Keratinocyte (primary cell): Measurements from ENCODE around the gene ZNF598. TPM values are rescaled to one million over a fixed set of nuclear protein-coding genes. Genes with fewer than 3 reads are reported as not detected.

Experiments used
- DNase-seq: peaks from one replicate; pipeline ENCODE4 v3.0.0-alpha.2; 2011; ENCODE audit warnings: low read depth, missing footprints, low spot score
- FAIRE-seq: peaks from 2 replicates; lab custom pipeline; 2011; peaks lifted over from hg19 to GRCh38; lab: Jason Lieb, UNC
- H2AFZ ChIP-seq: 2 replicates; pipeline ENCODE4 v1.6.0; 2012; ENCODE audit warnings: low read length, control low read depth, inconsistent platforms; ENCODE audit not compliant: control insufficient read depth
- H3K27ac ChIP-seq: 2 replicates; pipeline ENCODE4 v1.5.1; 2011; ENCODE audit warnings: low read length; ENCODE audit not compliant: control insufficient read depth, insufficient read depth
- H3K27me3 ChIP-seq: 3 replicates; pipeline ENCODE4 v1.6.0; 2011; ENCODE audit warnings: low read length; ENCODE audit not compliant: control insufficient read depth, insufficient read depth; ENCODE audit errors: extremely low read depth
- H3K36me3 ChIP-seq, 2 experiments: 2 replicates in 1 of 2; 3 replicates in 1 of 2; pipeline ENCODE4 v1.5.1; 2011; ENCODE audit warnings: low read length in 2 of 2, mild to moderate bottlenecking in 1 of 2; ENCODE audit not compliant: control insufficient read depth in 2 of 2, insufficient read depth in 2 of 2; ENCODE audit errors: extremely low read depth in 1 of 2
- H3K4me1 ChIP-seq: 3 replicates; pipeline ENCODE4 v1.5.1; 2011; ENCODE audit warnings: low read length; ENCODE audit not compliant: control insufficient read depth, insufficient read depth; ENCODE audit errors: extremely low read depth
- H3K4me2 ChIP-seq: 3 replicates; pipeline ENCODE4 v1.6.0; 2011; ENCODE audit warnings: low read depth, low read length; ENCODE audit not compliant: control insufficient read depth, insufficient read depth; ENCODE audit errors: extremely low read depth
- H3K4me3 ChIP-seq, 3 experiments: fragments of 200-600 bp in 1 of 3; sonication (generic) in 1 of 3; 2 replicates in 2 of 3; 3 replicates in 1 of 3; pipeline ENCODE4 v1.5.1; 2011 to 2016; ENCODE audit warnings: low read length in 3 of 3, mild to moderate bottlenecking in 3 of 3, control low read depth in 2 of 3, inconsistent platforms in 1 of 3, low read depth in 1 of 3, mixed read lengths in 1 of 3, mixed run types in 1 of 3, moderate library complexity in 1 of 3; ENCODE audit not compliant: control insufficient read depth in 2 of 3, insufficient read depth in 2 of 3; ENCODE audit errors: extremely low read depth in 1 of 3
- H3K79me2 ChIP-seq: 2 replicates; pipeline ENCODE4 v1.6.0; 2012; ENCODE audit warnings: low read length; ENCODE audit not compliant: control insufficient read depth, insufficient read depth
- H3K9ac ChIP-seq: 3 replicates; pipeline ENCODE4 v1.6.0; 2011; ENCODE audit warnings: low read length; ENCODE audit not compliant: control insufficient read depth, insufficient read depth; ENCODE audit errors: extremely low read depth
- H3K9me1 ChIP-seq: 3 replicates; pipeline ENCODE4 v1.6.0; 2011; ENCODE audit warnings: low read length; ENCODE audit not compliant: control insufficient read depth, insufficient read depth; ENCODE audit errors: extremely low read depth
- H3K9me3 ChIP-seq: 2 replicates; pipeline ENCODE4 v1.5.1; 2012; ENCODE audit warnings: low read depth, low read length; ENCODE audit not compliant: control insufficient read depth
- H4K20me1 ChIP-seq: 3 replicates; pipeline ENCODE4 v1.6.0; 2011; ENCODE audit warnings: low read length; ENCODE audit not compliant: control insufficient read depth, insufficient read depth; ENCODE audit errors: extremely low read depth
- CTCF ChIP-seq, 3 experiments: IDR thresholded peaks in 1 of 3; conservative IDR thresholded peaks in 1 of 3; optimal IDR thresholded peaks in 1 of 3; 2 replicates in 2 of 3; 3 replicates in 1 of 3; pipeline versions ENCODE3 to v1.5.1; 2011; ENCODE audit warnings: low read length in 3 of 3, mild to moderate bottlenecking in 3 of 3, moderate library complexity in 2 of 3, control low read depth in 1 of 3, inconsistent platforms in 1 of 3; ENCODE audit not compliant: insufficient read depth in 2 of 3; ENCODE audit errors: extremely low read depth in 1 of 3
- EZH2 ChIP-seq: IDR thresholded peaks from one replicate; pipeline ENCODE4 v1.6.1; 2012; ENCODE audit warnings: inconsistent platforms, mild to moderate bottlenecking, low read length, moderate library complexity
- dilution Hi-C: fragments of 300-500 bp; cut with MboI; formaldehyde crosslinking; loops from one replicate; pipeline ENCODE4 v1.7.0; 2020; ENCODE audit warnings: low sequenced_read_pairs; ENCODE audit not compliant: extremely low pct_ligation_motif_present
- polyA plus RNA-seq, 5 experiments: library from polyadenylated mRNA; depleted of rRNA in 3 of 5; stranded (reverse) in 3 of 5; stranded (forward) in 1 of 5; unstranded in 1 of 5; fragments of >200 nt; gene quantifications; 1 replicate in 1 of 5; 2 replicates in 3 of 5; 3 replicates in 1 of 5; pipeline versions ENCODE4 v1.2.1 to v1.2.3, GENCODE V29; 2011 to 2012; ENCODE audit warnings: missing spikeins in 2 of 5, low read depth in 1 of 5, low replicate concordance in 1 of 5

ZNF598 gene
- polyA plus RNA-seq, 1 donor (not counting 4 experiments of a cell fraction or from before 2014, with no cell fraction given): 18.0 TPM

GRCh38 chr16:2042171-2042985, 32.8 kb upstream of the ZNF598 start:
- Histone ChIP-seq H3K36me3 (no peaks in the 10 kb centered on the region), H3K27ac (no peak overlapping the region), H3K4me3 (no peak overlapping the region), H3K4me1 (peaks cover 4% of the 10 kb centered on the region), H3K4me2 (no peak overlapping the region), H3K9me1 (no peaks in the 10 kb centered on the region), H3K27me3 (no peaks in the 10 kb centered on the region), H3K9ac (no peak overlapping the region), H2AFZ (no peak overlapping the region), H3K79me2 (no peaks in the 10 kb centered on the region), H3K9me3 (no peaks in the 10 kb centered on the region), H4K20me1 (no peaks in the 10 kb centered on the region)
- DNase-seq: no peak
- TF ChIP-seq CTCF (optimal IDR thresholded peaks at IDR 0.05 in 1 of 3, IDR thresholded peaks at IDR 0.05 in 1 of 3, conservative IDR thresholded peaks at IDR 0.05 in 1 of 3; ENCODE audit: extremely low read depth in 1 of 3, insufficient read depth in 2 of 3, low read length in 3 of 3) (no peak), EZH2 (no peak)
- dilution Hi-C loops: no loop called here
- no peak for FAIRE-seq

- TF ChIP-seq CTCF (optimal IDR thresholded peaks at IDR 0.05 in 1 of 3, IDR thresholded peaks at IDR 0.05 in 1 of 3, conservative IDR thresholded peaks at IDR 0.05 in 1 of 3; ENCODE audit: extremely low read depth in 1 of 3, insufficient read depth in 2 of 3, low read length in 3 of 3): no peak
- no peak for TF ChIP-seq EZH2
- H3K27ac ChIP-seq: no peak overlapping the region
- no peak for DNase-seq
- H3K4me1 ChIP-seq: no peaks in the 10 kb centered on the region
- dilution Hi-C loops: no loop called here
- no peaks in the 10 kb centered on the region for H3K79me2 ChIP-seq
- peaks cover 0 to 3% of the 10 kb centered on the region in 2 experiments for H3K36me3 ChIP-seq
- no peak overlapping the region for H2AFZ ChIP-seq
- no peak for FAIRE-seq
- H4K20me1 ChIP-seq: no peaks in the 10 kb centered on the region
- no peaks in the 10 kb centered on the region for H3K27me3 ChIP-seq
- H3K4me3 ChIP-seq: no peak overlapping the region
- H3K9me3 ChIP-seq: no peaks in the 10 kb centered on the region
- no peak overlapping the region for H3K9ac ChIP-seq
- no peaks in the 10 kb centered on the region for H3K9me1 ChIP-seq
- no peak overlapping the region for H3K4me2 ChIP-seq
These were observed 31.3 kb upstream of the ZNF598 start for GRCh38 chr16:2040787-2041522.
